DMS114 treated with DMSO at 0.1 percent for 48 hours (cell line): ENCODE data around the gene SPAG5.

Experiments used
- DNase-seq: peaks from one replicate; lab custom pipeline; 2025; ENCODE audit not compliant: unreplicated experiment; lab: John Stamatoyannopoulos, UW

Gene SPAG5

GRCh38 chr17:28573966-28574480 is 24.8 kb downstream of the SPAG5 start:
- no peak for DNase-seq

GRCh38 chr17:28573521-28573920 is 25.3 kb downstream of the SPAG5 start:
- no peak for DNase-seq

- no peak for DNase-seq
These were observed 25.8 kb downstream of the SPAG5 start for GRCh38 chr17:28573040-28573380.

- no peak for DNase-seq
These were observed 26.4 kb downstream of the SPAG5 start for GRCh38 chr17:28572259-28573039.

- peak; percentile 84 for DNase-seq
These were observed 27.3 kb downstream of the SPAG5 start, which contains the start of gene PIGS for GRCh38 chr17:28571361-28572122. Gene PIGS (minus strand): TSS chr17:28571524. CDS start chr17:28571496, 28 bp downstream.

GRCh38 chr17:28570716-28571360 is 28.0 kb downstream of the SPAG5 start:
- no peak for DNase-seq

- no peak for DNase-seq
These were observed 29.4 kb downstream of the SPAG5 start for GRCh38 chr17:28569446-28569845.

GRCh38 chr17:28567604-28568003 is 31.2 kb downstream of the SPAG5 start:
- no peak for DNase-seq

- DNase-seq, result no peak
These were observed 35.4 kb downstream of the SPAG5 start for GRCh38 chr17:28563475-28563874.

- DNase-seq, result no peak
These were observed 43.8 kb downstream of the SPAG5 start for GRCh38 chr17:28555022-28555421.

- peak; percentile 26 for DNase-seq
These were observed 44.3 kb downstream of the SPAG5 start for GRCh38 chr17:28554565-28554964.

- no peak for DNase-seq
These were observed 45.8 kb downstream of the SPAG5 start for GRCh38 chr17:28553000-28553505.

GRCh38 chr17:28552176-28552999 is 46.4 kb downstream of the SPAG5 start, which contains the start of gene UNC119:
Gene UNC119 (minus strand): TSS chr17:28552624. CDS start chr17:28552557, 67 bp downstream.
- DNase-seq, result peak; percentile 24

- DNase-seq, result no peak
These were observed 47.2 kb downstream of the SPAG5 start for GRCh38 chr17:28551421-28552175.

- no peak for DNase-seq
These were observed 48.0 kb downstream of the SPAG5 start for GRCh38 chr17:28550858-28551257.

GRCh38 chr17:28549236-28550132 is 49.3 kb downstream of the SPAG5 start:
- DNase-seq, result no peak

- no peak for DNase-seq
These were observed 50.3 kb downstream of the SPAG5 start for GRCh38 chr17:28548417-28549130.
